Osteocyte (in vitro differentiated cells): ENCODE results near the gene WNT3A. TPM values are rescaled to one million over a fixed set of nuclear protein-coding genes. Genes with fewer than 3 reads are reported as not detected.
"Not testable (repeated sequence)": the region's sequence is repeated elsewhere in the genome, so short reads cannot be mapped to it uniquely, and the experiment has no call there.

ENCODE experiments used
- DNase-seq: peaks from one replicate; pipeline ENCODE4 v3.0.0; 2021; ENCODE audit warnings: mixed read lengths; ENCODE audit not compliant: unreplicated experiment; ENCODE audit errors: extremely low spot score
- H3K27ac Mint-ChIP-seq: one replicate; pipeline ENCODE4 v1.8.0; 2021; ENCODE audit warnings: mild to moderate bottlenecking, mixed read lengths; ENCODE audit not compliant: unreplicated experiment
- H3K27me3 Mint-ChIP-seq: one replicate; pipeline ENCODE4 v1.8.0; 2021; ENCODE audit warnings: mixed read lengths; ENCODE audit not compliant: unreplicated experiment
- H3K36me3 Mint-ChIP-seq: one replicate; pipeline ENCODE4 v1.8.0; 2021; ENCODE audit warnings: mixed read lengths; ENCODE audit not compliant: unreplicated experiment
- H3K4me1 Mint-ChIP-seq: one replicate; pipeline ENCODE4 v1.8.0; 2021; ENCODE audit warnings: mixed read lengths; ENCODE audit not compliant: unreplicated experiment
- H3K4me3 Mint-ChIP-seq: one replicate; pipeline ENCODE4 v1.8.0; 2021; ENCODE audit warnings: mild to moderate bottlenecking, moderate library complexity, mixed read lengths; ENCODE audit not compliant: unreplicated experiment
- H3K9me3 Mint-ChIP-seq: one replicate; pipeline ENCODE4 v1.8.0; 2021; ENCODE audit warnings: mixed read lengths; ENCODE audit not compliant: unreplicated experiment
- total RNA-seq: library from RNA; stranded (reverse); gene quantifications from 2 replicates; pipeline ENCODE4 v1.2.1, GENCODE V29; 2021
- TF ChIP-seq, protein P1 (sequence below): fragments of 200-600 bp; sonication (generic); IDR thresholded peaks from 2 replicates; pipeline ENCODE4 v1.5.0; 2021; ENCODE audit warnings: antibody characterized with exemption, mild to moderate bottlenecking, moderate library complexity

Gene WNT3A
- total RNA-seq, 1 donor from 2014 or later: not detected

DNA sequence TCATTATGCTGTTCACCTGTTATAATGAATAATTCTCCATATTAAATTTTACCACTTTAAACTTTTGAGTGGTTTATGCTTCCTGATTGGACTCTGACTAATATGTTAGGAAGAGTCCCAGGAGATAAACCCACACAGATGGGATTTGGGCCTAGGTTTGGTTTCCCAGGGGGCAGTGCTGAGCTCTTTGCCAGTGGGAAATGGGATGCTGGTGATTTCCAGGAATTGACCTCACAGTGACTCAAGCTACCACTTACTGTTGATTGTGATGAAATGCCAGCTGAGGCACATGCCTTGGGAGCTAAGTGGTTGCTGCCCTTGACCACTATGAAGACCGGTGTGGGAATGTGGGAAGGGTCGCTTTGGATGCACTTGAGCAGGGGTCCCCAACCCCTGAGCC is 40.1 kb upstream of the WNT3A start:
- not testable (repeated sequence) for H3K4me1 Mint-ChIP-seq, DNase-seq, H3K27ac Mint-ChIP-seq, H3K9me3 Mint-ChIP-seq, H3K4me3 Mint-ChIP-seq, H3K36me3 Mint-ChIP-seq
- TF ChIP-seq, protein P1, sequence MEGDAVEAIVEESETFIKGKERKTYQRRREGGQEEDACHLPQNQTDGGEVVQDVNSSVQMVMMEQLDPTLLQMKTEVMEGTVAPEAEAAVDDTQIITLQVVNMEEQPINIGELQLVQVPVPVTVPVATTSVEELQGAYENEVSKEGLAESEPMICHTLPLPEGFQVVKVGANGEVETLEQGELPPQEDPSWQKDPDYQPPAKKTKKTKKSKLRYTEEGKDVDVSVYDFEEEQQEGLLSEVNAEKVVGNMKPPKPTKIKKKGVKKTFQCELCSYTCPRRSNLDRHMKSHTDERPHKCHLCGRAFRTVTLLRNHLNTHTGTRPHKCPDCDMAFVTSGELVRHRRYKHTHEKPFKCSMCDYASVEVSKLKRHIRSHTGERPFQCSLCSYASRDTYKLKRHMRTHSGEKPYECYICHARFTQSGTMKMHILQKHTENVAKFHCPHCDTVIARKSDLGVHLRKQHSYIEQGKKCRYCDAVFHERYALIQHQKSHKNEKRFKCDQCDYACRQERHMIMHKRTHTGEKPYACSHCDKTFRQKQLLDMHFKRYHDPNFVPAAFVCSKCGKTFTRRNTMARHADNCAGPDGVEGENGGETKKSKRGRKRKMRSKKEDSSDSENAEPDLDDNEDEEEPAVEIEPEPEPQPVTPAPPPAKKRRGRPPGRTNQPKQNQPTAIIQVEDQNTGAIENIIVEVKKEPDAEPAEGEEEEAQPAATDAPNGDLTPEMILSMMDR: peak; percentile 19
- H3K27me3 Mint-ChIP-seq: peaks cover 11% of the 10 kb centered on the region

DNA sequence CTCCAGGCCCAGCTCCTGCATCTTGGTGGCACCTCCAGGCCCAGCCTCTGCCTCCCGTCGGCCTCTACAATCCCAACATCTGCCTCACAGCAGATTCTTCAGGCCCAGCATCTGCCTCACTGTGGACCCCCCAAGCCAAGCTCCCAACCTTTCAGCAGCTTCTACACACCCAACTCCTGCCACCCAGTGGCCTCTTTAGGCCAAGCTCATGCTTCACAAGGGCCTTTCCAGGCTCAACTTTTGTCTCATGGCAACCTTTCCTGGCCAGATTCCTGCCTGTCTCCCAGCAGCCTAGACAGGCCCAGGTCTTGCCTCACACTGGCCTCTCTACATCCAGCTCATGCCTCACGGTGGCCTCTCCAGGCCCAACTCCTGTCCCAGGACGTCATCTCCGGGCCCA is 39.0 kb upstream of the WNT3A start:
- not testable (repeated sequence) for DNase-seq, H3K4me3 Mint-ChIP-seq, H3K27me3 Mint-ChIP-seq, H3K9me3 Mint-ChIP-seq, H3K4me1 Mint-ChIP-seq, H3K27ac Mint-ChIP-seq, H3K36me3 Mint-ChIP-seq

DNA sequence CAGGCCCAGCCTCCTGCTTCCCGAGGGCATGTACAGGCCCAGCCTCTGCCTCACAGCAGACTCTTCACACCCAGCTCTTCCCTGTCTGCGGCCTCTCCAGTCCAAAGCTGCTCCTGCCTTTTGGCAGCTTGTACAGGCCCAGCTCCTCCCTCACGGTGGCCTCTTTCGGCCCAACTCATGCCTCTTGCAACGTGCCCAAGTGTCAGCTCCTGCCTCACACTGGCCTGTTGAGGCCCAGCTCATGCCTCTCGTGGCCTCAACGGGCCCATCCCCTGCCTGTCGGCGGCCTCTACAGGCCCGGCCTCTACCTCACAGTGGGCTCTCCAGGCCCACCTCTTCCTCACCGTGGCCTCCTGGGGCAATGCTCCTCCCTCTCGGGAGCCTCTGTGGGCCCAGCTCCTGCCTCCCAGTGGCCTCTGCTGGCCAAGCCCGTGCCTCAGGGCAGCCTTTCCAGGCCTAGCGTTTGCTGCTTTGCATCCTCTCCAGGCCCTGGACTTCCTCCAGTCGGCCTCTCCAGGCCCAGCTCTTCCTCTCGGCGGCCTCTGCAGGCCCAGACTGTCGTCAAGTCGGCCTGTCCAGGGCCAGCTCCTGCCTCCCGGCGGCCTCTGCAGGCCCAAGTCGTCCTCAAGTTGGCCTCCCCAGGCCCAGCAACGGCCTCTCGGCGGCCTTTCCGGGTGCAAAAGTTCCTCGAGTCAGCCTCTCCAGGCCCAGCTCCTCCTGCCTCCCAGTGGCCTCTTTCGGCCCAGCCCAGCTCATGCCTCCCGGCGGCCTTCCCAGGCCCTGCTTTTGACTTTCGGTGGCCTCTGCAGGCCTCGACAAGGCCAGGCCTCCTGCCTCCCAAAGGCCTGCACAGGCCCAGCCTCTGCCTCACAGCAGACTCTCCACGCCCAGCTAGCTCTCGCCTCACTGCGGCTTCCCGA is 36.5 kb upstream of the WNT3A start:
- peak; percentile 74 for DNase-seq
- H3K36me3 Mint-ChIP-seq, H3K27me3 Mint-ChIP-seq, H3K9me3 Mint-ChIP-seq, H3K4me1 Mint-ChIP-seq, H3K27ac Mint-ChIP-seq, H3K4me3 Mint-ChIP-seq: not testable (repeated sequence)

DNA sequence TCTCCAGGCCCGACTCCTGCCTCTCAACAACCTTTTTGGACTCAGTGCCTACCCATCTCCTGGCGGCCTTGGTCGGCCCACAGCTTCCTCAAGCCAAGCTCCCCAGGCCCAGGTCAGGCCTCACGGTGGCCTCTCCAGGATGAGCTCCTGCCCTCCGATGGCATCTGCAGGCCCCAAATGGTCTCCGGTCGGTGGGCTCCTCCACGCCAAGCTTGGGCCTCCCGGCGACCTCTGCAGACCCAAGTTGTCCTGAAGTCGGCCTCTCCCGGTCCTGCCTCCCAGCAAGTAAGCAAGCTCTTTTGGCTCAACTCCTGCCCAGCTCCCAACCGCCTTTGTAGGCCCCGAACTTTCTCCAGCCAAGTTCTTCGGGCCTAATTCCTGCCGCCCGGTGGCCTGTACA is 35.6 kb upstream of the WNT3A start:
- H3K36me3 Mint-ChIP-seq, H3K4me1 Mint-ChIP-seq, H3K27me3 Mint-ChIP-seq, H3K27ac Mint-ChIP-seq, H3K9me3 Mint-ChIP-seq, H3K4me3 Mint-ChIP-seq, DNase-seq: not testable (repeated sequence)

DNA sequence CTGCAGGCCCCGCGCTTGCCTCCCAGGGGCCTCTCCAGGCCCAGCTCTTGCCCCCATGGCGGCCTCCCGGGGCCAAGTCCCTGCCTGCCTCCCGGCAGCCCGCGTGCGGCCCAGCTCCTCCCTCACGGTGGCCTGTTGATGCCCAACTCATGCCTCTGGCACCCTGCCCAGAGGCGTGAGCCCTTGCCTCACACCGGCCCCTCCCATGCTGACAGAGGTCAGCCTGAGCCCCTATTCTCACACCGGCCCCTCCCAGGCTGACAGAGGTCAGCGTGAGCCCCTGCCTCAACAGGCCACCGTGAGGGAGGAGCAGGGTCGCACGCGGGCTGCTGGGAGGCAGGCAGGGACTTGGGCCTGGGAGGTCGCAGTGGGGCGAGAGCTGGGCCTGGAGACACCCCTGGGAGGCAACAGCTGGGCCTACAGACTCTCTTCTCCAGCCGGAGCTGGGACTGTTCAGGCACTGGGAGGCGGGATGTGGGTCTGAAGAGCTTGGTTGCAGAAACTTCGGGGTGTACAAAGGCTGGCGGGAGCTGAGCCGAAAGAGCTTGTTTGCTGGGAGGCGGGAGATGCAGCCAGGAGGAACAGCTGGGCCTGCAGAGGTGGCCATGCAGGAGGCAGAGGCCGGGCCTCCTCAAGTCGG is 35.0 kb upstream of the WNT3A start:
- not testable (repeated sequence) for H3K9me3 Mint-ChIP-seq, H3K27ac Mint-ChIP-seq, H3K4me1 Mint-ChIP-seq, H3K27me3 Mint-ChIP-seq, H3K4me3 Mint-ChIP-seq, H3K36me3 Mint-ChIP-seq
- peak; percentile 78 for DNase-seq

DNA sequence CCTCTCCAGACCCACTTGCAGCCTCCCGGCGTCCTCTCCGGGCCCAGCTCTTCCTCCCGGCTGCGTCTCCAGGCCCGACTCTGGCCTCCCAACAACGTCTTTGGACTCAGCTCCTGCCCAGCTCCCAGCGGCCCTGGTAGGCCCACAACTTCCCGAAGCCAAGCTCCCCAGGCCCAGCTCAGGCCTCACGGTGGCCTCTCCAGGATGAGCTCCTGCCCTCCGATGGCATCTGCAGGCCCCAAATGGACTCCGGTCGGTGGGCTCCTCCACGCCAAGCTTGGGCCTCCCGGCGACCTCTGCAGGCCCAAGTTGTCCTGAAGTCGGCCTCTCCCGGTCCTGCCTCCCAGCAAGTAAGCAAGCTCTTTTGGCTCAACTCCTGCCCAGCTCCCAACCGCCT is 34.5 kb upstream of the WNT3A start:
- H3K4me1 Mint-ChIP-seq, H3K27ac Mint-ChIP-seq, H3K27me3 Mint-ChIP-seq, DNase-seq, H3K4me3 Mint-ChIP-seq, H3K36me3 Mint-ChIP-seq, H3K9me3 Mint-ChIP-seq: not testable (repeated sequence)

DNA sequence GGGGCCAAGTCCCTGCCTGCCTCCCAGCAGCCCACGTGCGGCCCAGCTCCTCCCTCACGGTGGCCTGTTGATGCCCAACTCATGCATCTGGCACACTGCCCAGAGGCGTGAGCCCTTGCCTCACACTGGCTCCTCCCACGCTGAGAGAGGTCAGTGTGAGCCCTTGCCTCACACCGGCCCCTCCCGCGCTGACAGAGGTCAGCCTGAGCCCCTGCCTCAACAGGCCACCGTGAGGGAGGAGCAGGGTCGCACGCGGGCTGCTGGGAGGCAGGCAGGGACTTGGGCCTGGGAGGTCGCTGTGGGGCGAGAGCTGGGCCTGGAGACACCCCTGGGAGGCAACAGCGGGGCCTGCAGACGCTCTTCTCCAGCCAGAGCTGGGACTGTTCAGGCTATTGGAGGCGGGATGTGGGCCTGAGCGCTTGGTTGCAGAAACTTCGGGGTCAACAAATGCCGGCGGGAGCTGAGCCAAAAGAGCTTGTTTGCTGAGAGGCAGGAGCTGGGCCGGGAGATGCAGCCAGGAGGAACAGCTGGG is 33.9 kb upstream of the WNT3A start:
- not testable (repeated sequence) for H3K36me3 Mint-ChIP-seq, H3K27me3 Mint-ChIP-seq, H3K27ac Mint-ChIP-seq, H3K4me1 Mint-ChIP-seq, H3K9me3 Mint-ChIP-seq, H3K4me3 Mint-ChIP-seq
- peak; percentile 81 for DNase-seq

DNA sequence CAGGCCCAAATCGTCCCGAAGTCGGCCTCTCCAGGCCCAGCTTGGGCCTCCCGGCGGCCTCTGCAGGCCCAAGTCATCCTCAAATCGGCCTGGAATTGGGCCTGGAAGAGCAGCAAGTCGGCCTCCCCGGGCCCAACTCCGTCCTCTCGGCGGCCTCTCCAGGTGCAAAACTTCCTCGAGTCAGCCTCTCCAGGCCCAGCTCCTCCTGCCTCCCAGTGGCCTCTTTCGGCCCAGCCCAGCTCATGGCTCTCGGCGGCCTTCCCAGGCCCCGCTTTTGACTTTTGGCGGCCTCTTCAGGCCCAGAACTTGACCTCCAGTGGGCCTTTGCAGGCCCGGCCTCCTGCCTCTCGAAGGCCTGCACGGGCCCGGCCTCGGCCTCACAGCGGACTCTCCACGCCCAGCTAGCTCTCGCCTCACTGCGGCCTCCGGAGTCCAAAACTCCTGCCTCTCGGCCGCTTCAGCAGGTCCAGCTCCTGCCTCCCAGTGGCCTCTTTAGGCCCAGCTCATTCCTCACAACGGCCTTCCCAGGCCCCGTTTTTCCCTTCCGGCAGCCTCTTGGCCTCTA is 33.0 kb upstream of the WNT3A start:
- not testable (repeated sequence) for H3K9me3 Mint-ChIP-seq, DNase-seq, H3K36me3 Mint-ChIP-seq, H3K4me1 Mint-ChIP-seq, H3K27ac Mint-ChIP-seq, H3K4me3 Mint-ChIP-seq, H3K27me3 Mint-ChIP-seq

DNA sequence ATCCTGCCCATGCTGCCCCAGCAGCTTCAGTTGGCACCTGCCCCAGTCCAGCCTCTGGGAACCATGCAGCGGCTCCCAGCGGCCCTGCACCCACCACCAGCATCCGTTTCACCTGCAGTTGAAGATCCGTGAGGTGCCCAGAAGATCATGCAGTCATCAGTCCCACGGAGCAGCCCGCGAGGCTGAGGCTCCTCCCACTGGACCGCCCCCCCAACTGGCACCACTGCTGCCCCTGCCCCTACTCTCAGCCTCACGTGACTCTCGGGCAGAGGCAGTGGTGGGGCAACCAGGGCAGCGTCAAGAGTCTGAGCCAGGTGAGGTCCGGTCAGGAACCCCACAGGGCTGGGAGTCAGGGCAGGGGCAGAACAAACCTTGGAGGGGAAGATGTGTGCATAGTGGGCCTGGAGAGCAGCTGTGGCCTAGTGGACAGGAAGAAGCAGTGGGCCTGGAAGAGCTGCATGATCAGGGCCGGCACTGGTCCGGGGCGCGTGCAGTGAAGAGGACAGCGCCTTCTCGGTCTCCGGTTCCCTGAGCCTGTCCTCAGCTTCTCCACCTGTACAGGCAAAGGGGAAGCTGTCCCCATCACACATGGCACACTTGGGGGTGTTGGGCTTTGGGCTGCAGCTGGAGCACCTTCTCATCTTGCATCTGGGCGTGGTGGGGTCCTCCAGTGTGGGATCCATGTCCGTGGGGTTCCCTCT is 31.1 kb upstream of the WNT3A start:
- not testable (repeated sequence) for H3K36me3 Mint-ChIP-seq, H3K4me3 Mint-ChIP-seq, H3K27me3 Mint-ChIP-seq, H3K9me3 Mint-ChIP-seq, H3K27ac Mint-ChIP-seq, H3K4me1 Mint-ChIP-seq
- DNase-seq: peak; percentile 71
